HCT116 (cell line): Measurements from ENCODE around the gene TBX5.

Experiments used
- CTCF ChIP-seq, 3 experiments: fragments of 200-600 bp in 1 of 3; sonication (generic) in 1 of 3; IDR thresholded peaks in 2 of 3; conservative IDR thresholded peaks in 1 of 3; 2 replicates each; pipeline ENCODE4 v1.5.1; 2012 to 2017; ENCODE audit warnings: low read depth in 2 of 3, low read length in 2 of 3, antibody characterized with exemption in 1 of 3, borderline replicate concordance in 1 of 3, control low read depth in 1 of 3, mild to moderate bottlenecking in 1 of 3, mixed read lengths in 1 of 3, mixed run types in 1 of 3, moderate library complexity in 1 of 3; ENCODE audit not compliant: insufficient read depth in 1 of 3
- REST ChIP-seq: IDR thresholded peaks from 2 replicates; pipeline ENCODE4 v1.6.1; 2012; ENCODE audit warnings: low read depth

- TF ChIP-seq CTCF (IDR thresholded peaks at IDR 0.05 in 2 of 3, conservative IDR thresholded peaks at IDR 0.05 in 1 of 3; ENCODE audit: borderline replicate concordance in 1 of 3, insufficient read depth in 1 of 3, low read depth in 2 of 3, low read length in 2 of 3) (no peak), REST (no peak)
Measured at GRCh38 chr12:114451657-114452056, 45.7 kb upstream of the TBX5 start.
